Stimulated activated CD8-positive, alpha-beta memory T cell treated with anti-CD3 and anti-CD28 coated beads, Interleukin-7, amount 100 ng/mL, for 24 hours (primary cell): ENCODE results near the gene SAG.
A peak's percentile ranks its signal among the peaks of the same experiment; 100 is the strongest.
"Not testable (repeated sequence)": the region's sequence is repeated elsewhere in the genome, so short reads cannot be mapped to it uniquely, and the experiment has no call there.

ENCODE experiments used
- DNase-seq: peaks from one replicate; pipeline ENCODE4 v3.0.0-alpha.2; 2020; ENCODE audit warnings: low read depth

SAG gene

DNA sequence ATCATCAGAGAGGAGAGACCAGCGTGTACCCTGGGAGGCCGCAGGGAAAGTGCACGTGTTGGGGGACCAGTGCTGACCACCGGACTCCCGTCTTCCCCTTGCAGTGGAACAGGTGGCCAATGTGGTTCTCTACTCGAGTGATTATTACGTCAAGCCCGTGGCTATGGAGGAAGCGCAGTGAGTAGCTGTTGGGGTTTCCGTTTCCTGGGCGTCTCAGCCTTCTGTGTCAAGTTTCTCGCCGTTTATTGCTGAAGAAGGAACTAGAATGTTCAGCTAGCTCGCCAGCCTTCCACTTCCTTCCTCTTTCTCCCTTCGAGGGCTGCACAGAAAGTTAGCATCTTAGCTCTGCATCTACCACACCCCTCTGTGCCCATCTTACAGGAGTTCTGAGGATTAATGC lies 23.9 kb downstream of the SAG start:
- peak; percentile 44 for DNase-seq

DNA sequence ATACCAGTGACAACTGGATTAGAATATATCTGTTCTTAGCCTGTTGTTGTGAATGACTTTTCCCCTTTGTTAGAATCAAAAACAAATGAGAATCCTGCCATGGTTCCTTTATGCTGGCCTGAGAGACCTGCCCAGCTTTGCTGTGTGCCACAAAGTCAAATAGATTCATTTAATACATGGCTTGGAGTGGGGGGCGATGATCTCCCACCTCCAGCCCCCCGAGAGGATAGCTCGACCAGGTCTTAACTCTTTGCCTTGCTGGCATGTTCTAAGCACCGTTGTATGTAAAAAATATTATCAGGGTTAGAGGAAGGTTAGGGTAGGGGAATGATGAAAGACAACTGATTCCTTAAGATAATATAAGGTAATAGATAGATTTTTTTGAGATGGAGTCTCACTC lies 24.5 kb downstream of the SAG start:
- no peak for DNase-seq

DNA sequence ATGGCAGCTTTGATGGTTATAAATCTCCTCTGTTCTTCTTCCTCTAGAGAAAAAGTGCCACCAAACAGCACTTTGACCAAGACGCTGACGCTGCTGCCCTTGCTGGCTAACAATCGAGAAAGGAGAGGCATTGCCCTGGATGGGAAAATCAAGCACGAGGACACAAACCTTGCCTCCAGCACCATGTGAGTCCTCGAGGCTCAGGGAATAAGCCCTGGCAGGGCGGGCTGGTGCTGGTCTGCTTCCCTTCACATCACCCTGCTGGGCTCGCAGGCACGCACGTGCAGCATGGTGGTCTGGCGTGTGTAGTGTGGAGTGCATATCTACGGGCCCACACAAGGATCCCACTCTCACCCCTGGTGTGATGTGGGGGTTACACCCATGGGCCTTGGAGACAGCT lies 27.3 kb downstream of the SAG start:
- no peak for DNase-seq

DNA sequence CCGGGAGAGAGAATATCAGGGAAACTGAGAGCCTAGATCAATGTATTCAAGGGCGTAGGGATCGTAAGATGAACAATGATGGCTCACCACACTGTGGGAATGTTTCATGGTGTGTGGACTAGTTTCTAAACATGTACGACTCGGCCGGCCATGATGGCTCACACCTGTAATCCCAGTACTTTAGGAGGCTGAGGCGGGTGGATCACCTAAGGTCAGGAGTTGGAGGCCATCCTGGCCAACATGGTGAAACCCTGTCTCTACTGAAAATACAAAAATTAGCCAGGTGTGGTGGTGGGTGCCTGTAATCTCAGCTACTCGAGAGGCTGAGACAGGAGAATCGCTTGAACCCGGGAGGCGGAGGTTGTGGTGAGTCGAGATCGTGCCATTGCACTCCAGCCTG lies 28.5 kb downstream of the SAG start:
- DNase-seq: not testable (repeated sequence)

DNA sequence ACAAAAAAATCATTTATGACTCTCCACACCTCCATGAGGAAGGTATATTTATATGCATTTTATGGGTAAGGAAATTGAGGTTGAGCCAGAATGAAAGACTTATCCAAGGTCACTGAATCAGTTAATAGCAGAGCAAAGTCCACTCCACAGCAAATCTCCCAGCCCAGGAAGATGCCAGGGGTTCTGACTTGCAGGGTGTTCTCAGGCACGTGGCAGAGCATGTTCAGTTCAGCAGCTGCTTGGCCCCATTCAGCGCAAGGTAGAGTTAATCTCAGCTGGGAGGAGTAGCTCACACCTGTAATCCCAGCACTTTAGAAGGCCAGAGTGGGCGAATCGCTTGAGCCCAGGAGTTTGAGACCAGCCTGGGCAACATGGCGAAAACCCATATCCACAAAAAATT lies 28.9 kb downstream of the SAG start:
- DNase-seq: no peak

DNA sequence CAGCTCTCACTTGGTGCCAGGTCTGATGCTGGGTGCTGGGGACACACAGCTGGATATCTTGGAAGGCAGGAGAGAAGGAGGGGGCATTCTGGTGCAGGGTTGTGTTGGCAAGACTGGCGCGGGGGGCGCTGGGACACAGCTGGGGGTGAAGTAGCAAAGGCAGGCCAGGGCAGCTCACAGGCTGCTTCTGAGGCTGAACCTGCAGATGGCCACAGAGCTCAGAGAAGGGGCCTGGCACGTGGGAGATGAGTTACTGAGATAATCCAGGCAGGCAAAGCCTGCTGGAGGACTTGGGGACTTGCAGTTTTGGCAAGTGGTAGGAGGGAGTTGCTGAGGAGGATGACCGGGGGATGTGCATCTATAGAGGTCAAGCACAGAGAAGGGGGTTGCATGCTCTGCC lies 30.4 kb downstream of the SAG start:
- no peak for DNase-seq

DNA sequence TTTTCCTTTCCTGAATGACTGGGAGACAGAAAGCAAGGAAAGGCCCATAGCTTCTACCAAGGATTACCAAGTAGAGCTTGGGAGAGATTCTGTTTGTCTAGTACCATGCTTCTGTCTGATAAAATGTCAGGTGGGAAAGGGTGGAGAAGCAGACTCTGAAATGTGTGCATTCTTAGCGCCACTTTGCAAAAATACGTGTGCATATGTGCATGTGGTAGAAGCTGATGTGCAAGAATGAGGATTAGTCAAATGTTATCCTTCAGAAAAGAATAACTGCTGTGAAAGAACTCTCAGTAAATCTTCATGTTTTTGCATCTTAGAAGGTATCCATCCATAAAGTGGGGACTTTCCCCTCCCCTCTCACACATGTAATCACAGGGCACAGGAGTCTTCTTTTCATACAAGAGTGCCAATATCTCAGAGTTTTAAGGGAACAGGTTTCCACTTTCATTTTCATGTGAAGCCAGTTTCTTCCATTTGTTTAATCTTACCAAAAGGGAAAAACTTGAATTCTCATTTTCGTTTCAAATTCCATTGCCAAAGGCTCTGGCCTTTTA lies 31.3 kb downstream of the SAG start:
- DNase-seq: no peak

DNA sequence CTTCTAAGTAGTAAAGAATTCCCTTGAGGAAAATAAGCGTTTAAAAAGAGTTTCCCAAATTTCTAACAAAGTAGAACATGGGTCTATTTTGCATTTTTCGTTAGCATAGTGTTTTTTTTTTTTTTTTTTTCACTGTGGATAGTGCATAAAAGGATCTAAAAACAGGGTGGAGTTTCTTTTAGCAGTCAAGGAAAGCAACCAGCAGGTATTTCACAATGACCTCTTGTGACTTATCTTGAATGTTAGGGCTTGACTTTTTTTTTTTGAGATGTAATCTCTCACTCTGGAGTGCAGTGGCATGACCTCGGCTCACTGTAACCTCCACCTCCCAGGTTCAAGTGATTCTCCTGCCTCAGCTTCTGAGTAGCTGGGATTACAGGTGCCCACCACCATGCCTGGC lies 31.8 kb downstream of the SAG start:
- DNase-seq: no peak

DNA sequence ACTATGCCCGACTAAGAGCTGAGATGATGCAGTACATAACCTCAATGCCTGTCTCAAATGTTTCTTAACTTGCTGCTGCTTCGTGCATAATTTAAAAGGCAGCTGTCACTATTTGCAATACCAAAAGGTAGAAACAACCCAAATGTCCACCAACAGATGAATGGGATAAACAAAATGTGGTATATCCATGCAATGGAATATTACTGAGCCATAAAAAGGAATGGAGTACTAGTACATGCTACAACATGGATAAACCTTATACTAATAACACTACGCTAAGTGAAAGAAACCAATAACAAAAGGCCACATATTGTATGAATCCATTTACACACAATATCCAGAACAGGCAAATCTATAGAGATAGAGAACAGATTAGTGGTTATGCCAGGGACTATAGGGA lies 33.7 kb downstream of the SAG start:
- DNase-seq: no peak

DNA sequence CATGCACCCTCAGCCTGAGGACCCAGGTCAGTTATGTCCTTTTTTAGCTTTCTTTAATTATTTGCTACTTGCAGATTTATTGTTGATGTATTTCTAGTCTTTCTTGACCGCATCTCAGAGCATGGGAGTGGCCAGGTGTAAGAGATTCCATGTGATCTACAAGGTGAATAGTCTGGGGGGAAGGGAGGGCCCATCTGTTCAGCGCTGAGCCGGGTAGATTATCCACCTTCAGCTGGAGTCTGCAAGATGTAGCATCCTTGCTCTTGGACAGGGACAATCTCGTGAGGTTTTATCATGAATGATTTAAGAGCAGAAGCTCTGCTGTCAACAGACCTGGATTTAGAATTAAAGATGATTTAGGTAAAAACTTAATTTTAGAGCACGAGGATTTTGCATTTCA lies 34.7 kb downstream of the SAG start:
- no peak for DNase-seq

DNA sequence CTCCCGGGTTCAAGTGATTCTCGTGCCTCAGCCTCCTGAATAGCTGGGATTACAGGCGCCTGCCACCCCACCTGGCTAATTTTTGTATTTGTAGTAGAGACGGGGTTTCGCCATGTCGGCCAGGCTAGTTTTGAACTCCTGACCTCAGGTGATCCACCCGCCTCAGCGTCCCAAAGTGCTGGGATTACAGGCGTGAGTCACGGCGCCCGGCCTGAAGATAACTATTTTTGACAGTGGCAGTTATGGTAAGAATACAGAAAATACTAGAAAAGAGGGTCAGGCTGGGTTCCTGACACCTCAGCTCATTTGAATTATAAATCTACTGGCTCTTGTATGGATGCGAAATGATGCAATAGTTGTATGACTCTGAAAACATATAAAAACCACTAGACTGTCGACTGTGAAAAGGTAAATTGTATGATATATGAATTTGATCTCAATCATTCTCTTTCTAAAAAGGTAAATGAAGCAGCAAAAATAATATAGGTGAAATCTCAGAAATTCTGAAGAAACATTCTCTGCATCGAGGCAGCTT lies 35.6 kb downstream of the SAG start:
- no peak for DNase-seq

DNA sequence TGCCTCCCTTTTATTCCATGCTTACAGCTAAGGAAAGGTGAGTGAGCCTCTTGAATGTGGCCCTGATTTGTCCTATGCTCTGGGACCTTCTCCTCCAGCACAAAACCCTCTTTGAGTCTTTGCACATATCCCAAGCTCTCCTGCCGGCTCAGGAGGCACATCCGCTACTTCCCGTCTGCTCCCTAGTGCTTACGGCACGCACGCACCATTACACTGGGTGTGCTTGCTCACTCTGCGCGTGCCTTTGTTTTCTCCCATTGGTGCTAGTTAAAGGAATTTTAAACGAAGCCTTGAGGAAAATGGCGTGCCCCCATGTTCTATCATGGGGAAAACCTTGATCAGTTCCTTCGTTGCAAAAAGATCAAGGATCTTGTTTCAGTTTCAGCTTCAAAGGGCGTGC lies 38.8 kb downstream of the SAG start:
- no peak for DNase-seq

DNA sequence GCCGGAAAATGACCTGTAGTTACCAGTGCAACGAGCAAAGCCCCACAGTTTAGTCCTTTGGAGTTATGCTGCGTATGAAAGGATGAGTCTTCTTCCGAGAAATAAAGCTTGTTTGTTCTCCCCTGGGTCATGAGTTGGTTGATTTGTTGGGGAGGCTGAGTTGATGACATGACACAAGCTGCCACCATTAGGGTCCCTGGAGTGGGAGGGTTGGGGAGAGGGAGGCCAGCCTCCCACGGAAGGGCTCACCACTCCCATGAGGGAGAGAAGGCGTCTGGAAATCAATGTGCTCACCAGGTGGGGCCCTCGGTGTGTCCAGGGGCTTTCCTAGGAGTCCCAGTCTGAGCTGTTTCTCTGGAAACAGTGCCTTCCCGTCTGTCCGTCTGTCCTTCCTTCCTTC lies 39.3 kb downstream of the SAG start:
- DNase-seq: no peak

DNA sequence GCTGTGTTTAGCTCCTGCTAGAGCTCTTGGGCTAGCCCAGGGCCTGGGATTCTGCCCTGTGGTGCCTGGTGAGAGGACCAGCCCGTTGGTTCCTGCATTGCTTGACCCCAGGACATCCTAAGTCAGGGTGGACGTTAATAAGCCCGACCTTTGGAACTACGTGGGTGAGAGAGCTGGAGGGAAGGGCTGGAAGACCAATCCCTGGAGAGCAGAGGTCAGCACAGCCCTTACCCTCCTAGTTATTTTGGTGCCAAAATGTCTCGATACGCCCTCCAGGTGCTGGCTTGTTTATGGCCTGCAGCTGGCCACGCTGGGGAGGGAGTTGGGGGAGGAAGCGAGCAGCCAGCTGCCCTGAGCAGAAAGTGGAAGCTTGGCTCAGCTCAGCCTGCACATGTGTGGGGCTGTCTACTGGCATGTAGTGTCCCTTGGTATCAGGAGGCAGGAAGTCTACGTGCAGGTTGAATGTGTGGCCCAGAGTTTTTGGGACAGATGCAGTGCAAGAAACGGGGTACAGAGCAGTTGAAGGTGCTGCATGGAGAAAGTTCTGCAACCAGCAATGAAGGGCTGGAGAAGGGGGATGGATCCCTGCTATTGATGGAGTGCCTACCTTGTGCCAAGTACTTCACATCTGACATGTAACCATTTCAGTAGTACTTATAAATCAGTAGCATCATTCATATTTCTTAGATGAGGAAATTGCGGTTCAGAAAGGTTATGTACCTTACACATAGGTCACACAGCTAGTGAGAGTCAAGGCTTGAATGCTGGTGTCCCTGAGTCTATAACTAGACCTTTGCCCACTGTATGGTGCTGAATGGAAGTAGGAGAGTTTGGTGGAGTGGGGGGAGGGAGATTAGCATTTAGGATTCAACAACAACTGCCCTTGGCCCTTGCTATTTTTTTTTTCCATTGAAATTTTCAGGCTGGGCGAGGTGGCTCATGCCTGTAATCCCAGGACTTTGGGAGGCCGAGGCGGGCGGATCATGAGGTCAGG lies 41.7 kb downstream of the SAG start:
- DNase-seq: no peak

DNA sequence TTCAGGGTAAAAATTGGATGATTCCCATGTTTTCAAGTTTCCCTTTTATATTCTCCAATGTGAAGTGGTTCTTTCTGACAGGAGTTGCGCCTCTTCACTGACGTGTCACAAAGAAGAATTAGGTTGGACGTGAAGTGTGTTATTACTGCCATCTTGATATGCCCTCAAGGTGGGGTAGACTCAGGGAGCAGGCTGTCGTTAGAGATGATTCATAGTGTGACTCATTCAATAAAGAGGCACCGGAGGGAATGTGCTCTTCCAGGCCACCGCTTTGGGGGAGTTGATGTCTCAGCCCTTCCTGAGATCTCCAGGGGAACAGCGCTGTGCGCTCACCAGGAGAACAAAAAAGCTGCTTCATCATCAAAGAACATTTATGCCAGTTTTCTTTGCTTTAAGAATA lies 43.1 kb downstream of the SAG start:
- no peak for DNase-seq

DNA sequence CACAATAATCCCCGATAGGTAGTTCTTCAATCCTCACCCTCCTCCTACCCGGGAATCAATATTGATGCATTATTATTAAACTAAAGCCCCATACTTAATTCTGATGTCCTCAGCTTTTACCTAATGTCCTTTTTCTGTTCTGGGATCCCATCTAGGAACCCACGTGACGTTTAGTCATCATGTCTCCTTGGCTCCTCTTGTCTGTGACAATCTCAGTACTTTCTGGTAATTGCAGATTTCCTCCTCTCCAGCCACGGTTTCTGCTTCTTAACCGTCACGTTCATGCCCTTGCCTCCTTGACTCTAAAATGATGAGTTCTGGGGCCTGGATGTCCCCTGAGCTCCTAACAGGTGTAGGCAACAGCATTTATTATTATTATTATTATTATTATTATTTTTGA lies 43.8 kb downstream of the SAG start:
- no peak for DNase-seq

DNA sequence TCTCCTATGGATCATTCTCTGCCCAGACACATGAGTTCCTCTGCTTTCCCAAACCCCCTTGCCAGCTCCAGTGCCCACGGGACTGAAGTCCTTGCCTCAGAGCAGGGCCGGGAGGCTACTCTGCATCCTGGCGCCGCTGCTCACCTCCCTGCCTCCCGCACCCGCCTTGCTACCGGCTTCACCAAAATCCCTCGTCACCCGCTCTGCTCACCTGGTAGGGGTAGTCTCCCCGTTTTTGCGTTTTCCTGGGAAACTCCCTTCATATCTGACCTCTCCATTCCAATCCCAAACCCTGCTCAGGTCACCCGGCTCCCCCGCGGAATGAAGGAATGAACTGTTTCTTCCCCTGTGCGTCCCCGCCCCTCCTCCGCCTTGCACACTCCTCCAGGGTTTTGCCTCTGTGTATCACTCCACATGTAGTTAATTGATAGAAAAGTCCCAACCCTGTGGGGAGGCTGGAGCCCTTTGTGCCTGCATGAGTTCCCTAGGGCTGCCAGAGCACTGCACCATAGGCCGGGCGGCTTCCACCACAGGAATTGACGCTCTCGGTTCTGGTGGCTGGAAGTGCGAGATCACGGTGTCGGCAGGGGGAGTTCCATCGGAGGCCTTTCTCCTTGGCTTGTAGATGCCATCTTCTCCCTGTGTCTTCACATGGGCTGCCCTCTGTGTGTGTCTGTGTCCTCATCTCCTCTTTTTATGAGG lies 44.7 kb downstream of the SAG start:
- DNase-seq: no peak

DNA sequence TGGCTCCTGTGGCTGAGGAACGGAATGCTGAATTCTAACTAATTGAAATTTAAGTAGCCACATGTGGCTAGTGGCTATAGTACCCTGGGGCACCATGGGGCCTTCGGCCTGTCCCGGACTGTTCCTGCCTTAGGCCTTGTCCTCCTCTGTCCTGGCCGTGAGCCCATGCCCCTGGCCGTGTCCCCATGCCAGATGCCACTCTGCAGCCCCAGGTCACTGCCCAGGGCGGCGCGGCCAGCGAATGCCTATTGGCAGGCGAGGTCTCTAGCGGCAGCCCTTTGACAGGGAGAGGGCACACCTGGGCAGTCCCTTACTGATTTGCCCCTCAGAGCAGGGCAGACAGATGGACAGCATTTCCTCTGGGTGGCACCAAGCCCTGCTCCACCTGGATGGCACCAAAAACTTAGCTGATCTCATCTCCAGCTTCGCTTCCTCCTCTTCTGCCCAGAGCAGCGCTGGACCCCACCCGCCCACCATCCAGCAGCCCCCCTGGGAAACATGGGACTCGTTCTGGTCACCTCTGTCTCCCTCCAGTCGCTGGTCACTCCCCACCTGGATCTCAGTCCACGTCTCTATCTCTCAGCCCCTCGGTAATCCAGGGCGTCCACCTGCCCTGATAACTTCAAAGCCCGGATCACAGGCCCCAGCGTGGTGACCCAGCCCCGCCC lies 45.6 kb downstream of the SAG start:
- no peak for DNase-seq

DNA sequence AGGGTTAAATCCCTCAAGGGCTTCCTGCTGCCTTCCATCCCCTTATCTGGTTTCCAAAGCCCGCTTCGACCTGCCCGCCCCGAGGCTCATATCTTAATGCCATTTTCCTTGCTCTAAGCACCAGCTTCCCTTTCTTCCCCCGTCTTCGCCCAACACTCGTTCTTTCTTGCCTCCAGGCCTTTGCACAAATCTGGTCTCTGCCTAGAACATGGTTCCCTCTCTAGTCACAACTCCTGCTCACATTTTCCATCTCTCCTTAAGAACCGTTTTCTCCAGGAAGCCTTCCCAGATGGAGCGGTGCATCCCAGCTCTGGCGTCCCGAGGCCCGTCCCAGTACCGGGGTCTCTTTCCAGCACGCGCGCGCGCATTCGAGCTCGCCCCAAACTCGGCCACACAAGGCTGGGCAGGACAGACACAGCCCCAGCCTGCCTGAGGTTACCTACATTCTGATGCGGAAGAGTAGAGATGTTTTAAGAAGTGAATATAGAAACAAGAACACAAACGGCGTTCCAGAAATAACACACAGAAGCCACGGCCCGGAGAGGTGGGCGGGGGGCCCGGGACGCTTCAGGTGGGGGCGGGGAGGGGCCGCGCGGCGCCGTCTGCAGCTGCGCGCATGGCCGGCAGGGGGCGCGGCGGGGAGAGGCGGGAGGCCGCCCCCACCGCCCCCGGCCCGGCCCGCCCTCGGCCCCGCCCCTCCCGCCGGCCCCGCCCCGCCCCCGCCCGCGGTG lies 46.3 kb downstream of the SAG start, which contains the start of gene DGKD:
DGKD (plus strand) TSS at position 726 of the 731 bp plus-strand sequence. CDS start 25 bp downstream, outside the sequence.
- peak; percentile 56 for DNase-seq

DNA sequence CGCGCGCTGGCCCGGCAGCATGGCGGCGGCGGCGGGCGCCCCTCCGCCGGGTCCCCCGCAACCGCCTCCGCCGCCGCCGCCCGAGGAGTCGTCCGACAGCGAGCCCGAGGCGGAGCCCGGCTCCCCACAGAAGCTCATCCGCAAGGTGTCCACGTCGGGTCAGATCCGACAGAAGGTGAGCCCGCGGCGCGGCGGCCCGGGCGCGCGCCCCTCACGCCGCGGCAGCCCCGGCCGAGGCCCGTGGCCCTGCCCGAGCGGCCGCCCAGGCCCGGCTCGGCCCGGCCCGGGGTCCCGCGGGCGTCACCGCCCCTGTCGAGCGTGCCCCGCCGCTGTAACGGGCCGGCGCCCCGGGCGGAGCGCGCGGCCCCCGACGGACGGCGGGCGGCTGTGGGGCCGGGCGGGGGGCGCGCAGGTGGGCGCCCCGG lies 46.9 kb downstream of the SAG start:
- DNase-seq: no peak

DNA sequence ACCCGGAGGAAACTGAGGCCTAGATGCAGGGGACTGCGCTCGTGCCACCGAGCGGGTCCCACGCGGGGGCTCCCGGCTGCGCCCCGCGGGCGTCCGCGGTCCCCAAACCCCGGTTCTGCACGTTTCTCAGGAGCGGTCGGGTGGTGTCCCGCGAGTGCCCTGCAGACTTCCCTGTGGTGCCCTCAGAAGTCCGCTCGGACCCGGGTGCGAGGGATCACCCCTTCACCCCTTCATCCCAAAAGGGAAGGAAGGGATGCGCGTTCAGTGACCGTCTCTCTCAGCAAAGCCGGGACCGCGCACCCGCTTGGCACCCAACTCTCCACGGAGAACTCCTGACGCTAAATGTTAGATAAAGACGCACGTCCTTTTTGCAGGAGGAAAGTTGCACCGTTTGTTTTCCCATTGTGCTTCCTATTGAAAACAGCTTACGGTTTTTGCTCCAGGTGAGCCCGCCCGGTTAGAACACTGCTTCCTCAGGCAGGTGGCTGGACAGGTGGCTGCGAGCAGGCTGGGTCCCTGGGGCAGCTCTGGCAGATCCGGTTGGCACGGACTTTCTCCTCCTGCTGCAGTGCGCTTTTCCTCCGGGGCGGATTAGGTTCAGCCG lies 47.5 kb downstream of the SAG start:
- no peak for DNase-seq
